GM18520 (cell line): ENCODE data around the gene XYLT1.
"Not testable (repeated sequence)": the region's sequence is repeated elsewhere in the genome, so short reads cannot be mapped to it uniquely, and the experiment has no call there.

Experiments
- ATAC-seq: cut with Tn5 transposase; IDR thresholded peaks from one replicate; pipeline ENCODE4 v1.9.1; 2021; ENCODE audit not compliant: unreplicated experiment

Gene XYLT1

GRCh38 chr16:17339764-17340541 is 130.8 kb downstream of the XYLT1 start:
- ATAC-seq, result no peak

- ATAC-seq, result no peak
Observed at GRCh38 chr16:17338244-17338643, 132.5 kb downstream of the XYLT1 start.

- ATAC-seq, result no peak
Observed at GRCh38 chr16:17336530-17336900, 134.2 kb downstream of the XYLT1 start.

GRCh38 chr16:17335826-17336529 is 134.8 kb downstream of the XYLT1 start:
- ATAC-seq, result no peak

GRCh38 chr16:17335406-17335805 is 135.4 kb downstream of the XYLT1 start:
- ATAC-seq, result not testable (repeated sequence)

GRCh38 chr16:17334096-17334495 is 136.7 kb downstream of the XYLT1 start:
- ATAC-seq, result no peak

GRCh38 chr16:17333229-17333628 is 137.5 kb downstream of the XYLT1 start:
- ATAC-seq, result no peak

- no peak for ATAC-seq
Observed at GRCh38 chr16:17331991-17332390, 138.8 kb downstream of the XYLT1 start.

GRCh38 chr16:17331071-17331607 is 139.6 kb downstream of the XYLT1 start:
- ATAC-seq, result no peak

GRCh38 chr16:17330044-17330443 is 140.7 kb downstream of the XYLT1 start:
- no peak for ATAC-seq

- ATAC-seq, result no peak
Observed at GRCh38 chr16:17329391-17329790, 141.4 kb downstream of the XYLT1 start.

GRCh38 chr16:17328932-17329331 is 141.8 kb downstream of the XYLT1 start:
- ATAC-seq, result no peak

GRCh38 chr16:17327664-17328335 is 143.0 kb downstream of the XYLT1 start:
- no peak for ATAC-seq

- no peak for ATAC-seq
Observed at GRCh38 chr16:17325476-17326143, 145.2 kb downstream of the XYLT1 start.

GRCh38 chr16:17324451-17324850 is 146.3 kb downstream of the XYLT1 start:
- ATAC-seq, result no peak

- ATAC-seq, result no peak
Observed at GRCh38 chr16:17323171-17323570, 147.6 kb downstream of the XYLT1 start.

- ATAC-seq, result no peak
Observed at GRCh38 chr16:17321824-17322223, 148.9 kb downstream of the XYLT1 start.

GRCh38 chr16:17320009-17320408 is 150.8 kb downstream of the XYLT1 start:
- no peak for ATAC-seq

- no peak for ATAC-seq
Observed at GRCh38 chr16:17318238-17318637, 152.5 kb downstream of the XYLT1 start.

- no peak for ATAC-seq
Observed at GRCh38 chr16:17316005-17316404, 154.8 kb downstream of the XYLT1 start.
